Thyroid gland (tissue), 4 donors: ENCODE results near the gene ZNF629. TPM values are rescaled to one million over a fixed set of nuclear protein-coding genes. Genes with fewer than 3 reads are reported as not detected.
A peak's percentile ranks its signal among the peaks of the same experiment; 100 is the strongest.

Experiments used
- DNase-seq, 2 donors: peaks; one replicate each; pipeline ENCODE4 v3.0.0-alpha.2; 2019
- H3K27ac ChIP-seq, 3 donors: fragments of 200-600 bp; sonication (generic); 1 replicate in 2 of 3; 2 replicates in 1 of 3; pipeline ENCODE4 v1.5.1; 2016 to 2019; ENCODE audit warnings: mild to moderate bottlenecking in 1 of 3, moderate library complexity in 1 of 3
- H3K27me3 ChIP-seq: fragments of 200-600 bp; sonication (generic); one replicate; pipeline ENCODE4 v1.5.1; 2019
- H3K36me3 ChIP-seq, 2 donors: fragments of 200-600 bp; sonication (generic); one replicate each; pipeline ENCODE4 v1.5.1; 2016 to 2019
- H3K4me1 ChIP-seq, 2 donors: fragments of 200-600 bp; sonication (generic); one replicate each; pipeline ENCODE4 v1.5.1; 2017 to 2019
- H3K4me3 ChIP-seq, 3 donors: fragments of 200-600 bp; sonication (generic); replicated peaks in 1 of 3; 1 replicate in 2 of 3; 2 replicates in 1 of 3; pipeline ENCODE4 v1.5.1; 2016; ENCODE audit warnings: mild to moderate bottlenecking in 1 of 3
- H3K9me3 ChIP-seq: fragments of 200-600 bp; sonication (generic); one replicate; pipeline ENCODE4 v1.5.1; 2017
- POLR2A ChIP-seq, 2 donors: fragments of 450-650 bp; IDR thresholded peaks; one replicate each; pipeline ENCODE4 v1.6.1; 2017; ENCODE audit warnings: antibody characterized with exemption in 2 of 2, mild to moderate bottlenecking in 2 of 2, moderate library complexity in 1 of 2
- WGBS, 2 donors: methylation state at CpG; one replicate each; pipeline ENCODE4 v1.1.5; 2017; 5-methylcytosine and 5-hydroxymethylcytosine counted together
- intact Hi-C: fragments of 100-400 bp; cut with DNase I; formaldehyde crosslinking; loops from one replicate; pipeline ENCODE4 v1.15.1; 2023
- total RNA-seq, 4 donors: library from RNA; depleted of rRNA; stranded (reverse); fragments of >200 nt; gene quantifications; one replicate each; pipeline ENCODE4 v1.2.3, GENCODE V29; 2016
- TF ChIP-seq, protein P1 (sequence below), 6 experiments: fragments of 200-600 bp in 3 of 6; fragments of 450-650 bp in 3 of 6; sonication (generic) in 3 of 6; IDR thresholded peaks; one replicate each; pipeline ENCODE4 v1.5.1; 2016 to 2019; ENCODE audit warnings: antibody characterized with exemption in 6 of 6, mild to moderate bottlenecking in 2 of 6, inconsistent platforms in 1 of 6, moderate library complexity in 1 of 6

The ZNF629 gene
- total RNA-seq, 4 donors from 2014 or later, result 14.5 to 26.7 (median 19.0) TPM

DNA sequence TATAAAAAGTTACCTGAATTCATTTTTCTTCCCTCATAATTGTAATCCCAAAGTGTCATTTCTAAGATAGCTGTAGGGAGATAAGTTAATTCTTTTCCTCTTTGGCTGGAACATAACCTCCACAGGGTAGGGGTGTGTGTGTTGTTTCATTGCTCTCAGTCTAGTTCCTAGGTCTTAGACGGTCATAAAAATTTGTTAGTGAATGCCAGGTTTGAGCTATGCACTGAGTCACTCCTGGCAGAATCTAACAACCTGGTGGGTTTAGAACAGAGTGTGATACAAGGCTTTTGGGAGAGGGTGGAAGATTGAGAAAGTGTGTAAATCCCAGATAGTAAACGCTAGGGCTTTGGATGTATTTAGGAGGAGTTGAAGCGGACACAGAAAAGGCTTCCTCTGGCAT, 39.7 kb downstream of the ZNF629 start:
- no peak overlapping the region for H3K4me3 ChIP-seq
- H3K9me3 ChIP-seq, result no peaks in the 10 kb centered on the region
- TF ChIP-seq, protein P1, sequence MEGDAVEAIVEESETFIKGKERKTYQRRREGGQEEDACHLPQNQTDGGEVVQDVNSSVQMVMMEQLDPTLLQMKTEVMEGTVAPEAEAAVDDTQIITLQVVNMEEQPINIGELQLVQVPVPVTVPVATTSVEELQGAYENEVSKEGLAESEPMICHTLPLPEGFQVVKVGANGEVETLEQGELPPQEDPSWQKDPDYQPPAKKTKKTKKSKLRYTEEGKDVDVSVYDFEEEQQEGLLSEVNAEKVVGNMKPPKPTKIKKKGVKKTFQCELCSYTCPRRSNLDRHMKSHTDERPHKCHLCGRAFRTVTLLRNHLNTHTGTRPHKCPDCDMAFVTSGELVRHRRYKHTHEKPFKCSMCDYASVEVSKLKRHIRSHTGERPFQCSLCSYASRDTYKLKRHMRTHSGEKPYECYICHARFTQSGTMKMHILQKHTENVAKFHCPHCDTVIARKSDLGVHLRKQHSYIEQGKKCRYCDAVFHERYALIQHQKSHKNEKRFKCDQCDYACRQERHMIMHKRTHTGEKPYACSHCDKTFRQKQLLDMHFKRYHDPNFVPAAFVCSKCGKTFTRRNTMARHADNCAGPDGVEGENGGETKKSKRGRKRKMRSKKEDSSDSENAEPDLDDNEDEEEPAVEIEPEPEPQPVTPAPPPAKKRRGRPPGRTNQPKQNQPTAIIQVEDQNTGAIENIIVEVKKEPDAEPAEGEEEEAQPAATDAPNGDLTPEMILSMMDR (IDR thresholded peaks at IDR 0.05), result no peak
- no peak for TF ChIP-seq POLR2A (IDR thresholded peaks at IDR 0.05)
- peaks cover 3 to 6% of the 10 kb centered on the region in 2 donors for H3K4me1 ChIP-seq
- no peak for DNase-seq
- peaks cover 10 to 15% of the 10 kb centered on the region in 2 donors for H3K36me3 ChIP-seq
- H3K27ac ChIP-seq, result peak overlapping the region in 1 of 3 donors; percentile 47
- intact Hi-C loops, result no loop called here
- no peaks in the 10 kb centered on the region for H3K27me3 ChIP-seq
- WGBS, 2 donors, result 55 to 59% methylated on average over 3 of the region's 3 CpGs

DNA sequence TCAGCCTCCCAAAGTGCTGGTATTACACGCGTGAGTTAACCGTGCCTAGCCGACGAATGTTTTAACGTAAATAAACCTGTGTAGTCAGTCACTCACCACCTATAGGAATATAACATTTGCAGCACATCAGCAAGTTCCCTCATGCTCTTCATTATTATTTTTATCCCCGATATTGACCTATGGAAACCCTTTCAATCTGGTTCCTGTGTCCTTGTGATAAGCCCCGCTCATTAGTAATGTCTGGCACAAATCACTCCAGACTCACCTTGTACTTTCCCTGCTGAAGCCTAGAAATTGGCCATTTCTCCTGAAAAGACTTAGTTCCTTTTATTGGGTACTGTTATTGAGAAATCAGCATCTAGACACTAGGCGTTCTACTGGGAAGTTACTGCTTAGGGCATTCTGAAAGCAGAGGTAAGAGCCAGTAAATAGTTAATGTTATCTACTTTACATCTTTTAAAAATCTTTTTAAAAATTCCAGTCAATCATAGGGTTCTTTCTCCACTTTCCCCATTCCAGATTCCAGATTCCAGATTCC, 40.3 kb downstream of the ZNF629 start:
- Histone ChIP-seq H3K27ac (no peak overlapping the region), H3K4me1 (peaks cover 8 to 13% of the 10 kb centered on the region in 2 donors), H3K36me3 (peaks cover 10 to 15% of the 10 kb centered on the region in 2 donors), H3K27me3 (no peaks in the 10 kb centered on the region), H3K9me3 (no peaks in the 10 kb centered on the region), H3K4me3 (no peak overlapping the region)
- TF ChIP-seq POLR2A (IDR thresholded peaks at IDR 0.05), result no peak
- TF ChIP-seq, protein P1 (IDR thresholded peaks at IDR 0.05), result no peak
- 92 to 95% methylated on average over 9 of the region's 9 CpGs for WGBS, 2 donors
- intact Hi-C loops, result no loop called here
- DNase-seq, result no peak

DNA sequence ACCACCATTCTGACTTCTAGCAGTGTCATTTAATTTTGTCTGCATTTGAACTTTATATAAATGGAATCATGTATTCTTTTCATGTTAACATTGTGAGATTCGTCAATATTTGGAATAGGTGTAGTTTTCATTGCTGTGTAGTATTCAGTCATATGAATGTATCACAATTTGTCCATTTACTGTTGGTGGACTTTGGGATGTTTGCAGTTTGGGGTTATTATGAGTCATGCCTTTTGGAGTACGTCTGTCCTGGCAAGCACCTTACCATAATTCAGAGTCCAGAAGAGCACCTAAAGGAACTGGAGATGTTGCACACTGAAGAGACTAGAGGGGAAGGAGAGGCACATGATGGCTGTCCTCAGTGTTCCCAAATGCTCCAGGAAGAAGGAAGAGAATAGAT, 41.9 kb downstream of the ZNF629 start:
- H3K27ac ChIP-seq, result no peak overlapping the region
- intact Hi-C loops, result no loop called here
- H3K27me3 ChIP-seq, result no peaks in the 10 kb centered on the region
- TF ChIP-seq, protein P1 (IDR thresholded peaks at IDR 0.05), result no peak
- TF ChIP-seq POLR2A (IDR thresholded peaks at IDR 0.05), result no peak
- no peak for DNase-seq
- H3K4me3 ChIP-seq, result no peak overlapping the region
- no peaks in the 10 kb centered on the region for H3K9me3 ChIP-seq
- peaks cover 3 to 6% of the 10 kb centered on the region in 2 donors for H3K36me3 ChIP-seq
- 88 to 89% methylated on average over 2 of the region's 2 CpGs for WGBS, 2 donors
- H3K4me1 ChIP-seq, result peaks cover 22 to 29% of the 10 kb centered on the region in 2 donors

DNA sequence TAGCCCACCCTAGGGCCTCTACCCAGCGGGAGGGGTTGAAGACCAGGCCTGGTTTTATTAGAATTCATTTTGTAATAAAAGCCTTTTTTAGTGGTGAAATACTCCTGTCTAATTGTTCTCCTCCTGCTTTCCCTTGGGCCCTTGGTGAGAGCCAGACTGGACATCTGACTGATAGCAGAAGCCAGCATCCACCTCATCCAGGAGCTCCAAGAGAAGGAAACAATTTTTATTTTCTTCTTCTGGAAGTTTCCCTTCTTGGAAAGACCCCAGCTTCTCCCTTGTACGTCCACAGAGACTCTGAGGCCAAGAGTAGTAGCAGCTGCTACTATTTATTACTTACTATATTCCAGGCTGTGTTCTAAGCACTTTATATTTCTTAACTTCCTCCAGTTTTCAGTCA, 42.8 kb downstream of the ZNF629 start:
- no peaks in the 10 kb centered on the region for H3K27me3 ChIP-seq
- H3K9me3 ChIP-seq, result no peaks in the 10 kb centered on the region
- no peak for DNase-seq
- WGBS, 2 donors, result 86% methylated on average over 2 of the region's 2 CpGs
- intact Hi-C loops, result no loop called here
- no peak overlapping the region for H3K4me3 ChIP-seq
- peaks cover 8 to 11% of the 10 kb centered on the region in 2 donors for H3K36me3 ChIP-seq
- peaks cover 28 to 38% of the 10 kb centered on the region in 2 donors for H3K4me1 ChIP-seq
- TF ChIP-seq, protein P1 (IDR thresholded peaks at IDR 0.05), result no peak
- TF ChIP-seq POLR2A (IDR thresholded peaks at IDR 0.05), result no peak
- H3K27ac ChIP-seq, result peak overlapping the region in 1 of 3 donors; percentile 12

DNA sequence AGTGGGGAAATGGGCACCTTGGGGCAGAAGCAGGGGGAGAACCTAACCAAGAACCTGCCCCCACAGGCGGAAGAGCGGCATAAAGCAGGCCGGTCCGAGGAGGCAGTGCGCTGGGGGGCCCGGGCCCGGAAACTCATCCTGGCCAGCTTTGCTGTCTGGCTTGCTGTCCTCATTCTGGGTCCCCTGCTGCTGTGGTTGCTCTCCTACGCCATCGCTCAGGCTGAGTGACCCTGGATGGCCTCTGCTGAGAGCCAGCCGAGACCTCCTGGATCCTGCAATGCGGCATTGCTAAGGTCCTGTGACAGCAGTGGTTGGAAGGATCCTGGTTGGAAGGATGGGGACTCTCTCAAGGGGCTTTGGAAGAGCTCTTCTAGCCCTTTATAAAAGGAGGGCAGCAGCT, 43.3 kb downstream of the ZNF629 start:
- no peak overlapping the region for H3K27ac ChIP-seq
- 95 to 97% methylated on average over 7 to 8 of the region's 11 CpGs for WGBS, 2 donors
- DNase-seq, result no peak
- no peaks in the 10 kb centered on the region for H3K9me3 ChIP-seq
- H3K27me3 ChIP-seq, result no peaks in the 10 kb centered on the region
- no peak overlapping the region for H3K4me3 ChIP-seq
- no peak for TF ChIP-seq POLR2A (IDR thresholded peaks at IDR 0.05)
- TF ChIP-seq, protein P1 (IDR thresholded peaks at IDR 0.05), result no peak
- intact Hi-C loops, result no loop called here
- H3K36me3 ChIP-seq, result peaks cover 13 to 15% of the 10 kb centered on the region in 2 donors
- peaks cover 28 to 38% of the 10 kb centered on the region in 2 donors for H3K4me1 ChIP-seq
